Measurements from ENCODE around the gene IGSF3.
"Not testable (repeated sequence)": the region's sequence is repeated elsewhere in the genome, so short reads cannot be mapped to it uniquely, and the experiment has no call there.

- TF ChIP-seq SRY (CRISPR knock-in tag; IDR thresholded peaks at IDR 0.05); ZBTB40 (IDR thresholded peaks at IDR 0.05); ZBTB40 (CRISPR knock-in tag; IDR thresholded peaks at IDR 0.05); ISX (CRISPR knock-in tag; conservative IDR thresholded peaks at IDR 0.05); ZNF274 (CRISPR knock-in tag; IDR thresholded peaks at IDR 0.05); JARID2 (CRISPR knock-in tag; IDR thresholded peaks at IDR 0.05; ENCODE audit: insufficient replicate concordance); ZNF687 (CRISPR knock-in tag; IDR thresholded peaks at IDR 0.05); ZNF776 (CRISPR knock-in tag; IDR thresholded peaks at IDR 0.05): not testable (repeated sequence)
Measured at GRCh38 chr1:116647186-116647585, 20.3 kb downstream of the IGSF3 start.
